Testis (tissue), 2 donors: Measurements from ENCODE around the gene COL5A1.

Source experiments
- POLR2A ChIP-seq: fragments of 450-650 bp; IDR thresholded peaks from one replicate; pipeline ENCODE4 v1.6.1; 2017; ENCODE audit warnings: antibody characterized with exemption, mild to moderate bottlenecking, moderate library complexity
- TF ChIP-seq, protein P1 (sequence below), 3 experiments: fragments of 450-650 bp in 2 of 3; fragments of 200-600 bp in 1 of 3; sonication (generic) in 1 of 3; IDR thresholded peaks; one replicate each; pipeline ENCODE4 v1.5.1; 2016 to 2019; ENCODE audit warnings: antibody characterized with exemption in 3 of 3, mild to moderate bottlenecking in 2 of 3, moderate library complexity in 1 of 3

DNA sequence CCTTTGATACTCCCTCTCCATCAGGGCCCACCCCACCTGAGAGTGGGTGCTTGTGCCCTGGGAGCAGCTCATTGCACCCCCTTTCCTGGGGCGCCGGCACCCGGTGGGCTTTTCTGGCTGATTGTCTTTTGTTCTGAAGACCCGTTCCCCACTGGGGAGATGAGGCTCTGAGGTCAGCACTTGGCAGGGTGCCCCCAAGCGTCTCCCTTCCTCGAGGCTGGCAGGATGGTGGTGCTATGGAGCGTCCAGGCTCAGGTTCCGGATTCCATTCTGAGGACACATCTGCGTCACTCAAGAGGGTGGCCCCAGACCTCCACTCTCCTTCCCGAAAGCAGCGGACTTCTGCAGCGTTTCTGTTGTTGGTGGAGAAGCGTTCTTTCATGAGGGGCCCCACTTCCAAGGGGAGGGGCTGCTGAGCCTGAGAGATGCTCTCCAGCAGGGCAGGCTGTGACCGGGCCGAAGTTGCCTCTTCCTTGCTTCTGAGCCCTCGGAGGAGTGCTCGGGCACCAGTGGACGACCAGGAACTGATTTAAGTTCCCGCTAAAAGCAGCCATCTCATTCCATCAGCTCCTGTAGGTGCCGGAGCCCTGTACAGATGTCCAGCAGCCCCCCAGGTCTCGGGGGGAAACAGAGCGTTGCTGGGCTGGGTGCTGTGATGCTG is 42.2 kb downstream of the COL5A1 start:
- TF ChIP-seq, protein P1, sequence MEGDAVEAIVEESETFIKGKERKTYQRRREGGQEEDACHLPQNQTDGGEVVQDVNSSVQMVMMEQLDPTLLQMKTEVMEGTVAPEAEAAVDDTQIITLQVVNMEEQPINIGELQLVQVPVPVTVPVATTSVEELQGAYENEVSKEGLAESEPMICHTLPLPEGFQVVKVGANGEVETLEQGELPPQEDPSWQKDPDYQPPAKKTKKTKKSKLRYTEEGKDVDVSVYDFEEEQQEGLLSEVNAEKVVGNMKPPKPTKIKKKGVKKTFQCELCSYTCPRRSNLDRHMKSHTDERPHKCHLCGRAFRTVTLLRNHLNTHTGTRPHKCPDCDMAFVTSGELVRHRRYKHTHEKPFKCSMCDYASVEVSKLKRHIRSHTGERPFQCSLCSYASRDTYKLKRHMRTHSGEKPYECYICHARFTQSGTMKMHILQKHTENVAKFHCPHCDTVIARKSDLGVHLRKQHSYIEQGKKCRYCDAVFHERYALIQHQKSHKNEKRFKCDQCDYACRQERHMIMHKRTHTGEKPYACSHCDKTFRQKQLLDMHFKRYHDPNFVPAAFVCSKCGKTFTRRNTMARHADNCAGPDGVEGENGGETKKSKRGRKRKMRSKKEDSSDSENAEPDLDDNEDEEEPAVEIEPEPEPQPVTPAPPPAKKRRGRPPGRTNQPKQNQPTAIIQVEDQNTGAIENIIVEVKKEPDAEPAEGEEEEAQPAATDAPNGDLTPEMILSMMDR (IDR thresholded peaks at IDR 0.05): no peak
- TF ChIP-seq POLR2A: no peak
